OCI-LY7 (cell line): ENCODE results near the gene PTPRT.

ENCODE experiments used
- EZH2phosphoT487 ChIP-seq: fragments of 200-600 bp; sonication (generic); IDR thresholded peaks from 2 replicates; pipeline ENCODE4 v1.6.1; 2018; ENCODE audit warnings: low read depth, borderline replicate concordance, mild to moderate bottlenecking, mixed run types, antibody characterized with exemption, low read length, moderate library complexity, mixed read lengths
- TF ChIP-seq, protein P1 (sequence below): fragments of 200-600 bp; sonication (generic); conservative IDR thresholded peaks from 2 replicates; pipeline ENCODE4 v1.5.1; 2014; ENCODE audit warnings: mild to moderate bottlenecking, antibody characterized with exemption, low read length, moderate library complexity, mixed read lengths

- TF ChIP-seq, protein P1, sequence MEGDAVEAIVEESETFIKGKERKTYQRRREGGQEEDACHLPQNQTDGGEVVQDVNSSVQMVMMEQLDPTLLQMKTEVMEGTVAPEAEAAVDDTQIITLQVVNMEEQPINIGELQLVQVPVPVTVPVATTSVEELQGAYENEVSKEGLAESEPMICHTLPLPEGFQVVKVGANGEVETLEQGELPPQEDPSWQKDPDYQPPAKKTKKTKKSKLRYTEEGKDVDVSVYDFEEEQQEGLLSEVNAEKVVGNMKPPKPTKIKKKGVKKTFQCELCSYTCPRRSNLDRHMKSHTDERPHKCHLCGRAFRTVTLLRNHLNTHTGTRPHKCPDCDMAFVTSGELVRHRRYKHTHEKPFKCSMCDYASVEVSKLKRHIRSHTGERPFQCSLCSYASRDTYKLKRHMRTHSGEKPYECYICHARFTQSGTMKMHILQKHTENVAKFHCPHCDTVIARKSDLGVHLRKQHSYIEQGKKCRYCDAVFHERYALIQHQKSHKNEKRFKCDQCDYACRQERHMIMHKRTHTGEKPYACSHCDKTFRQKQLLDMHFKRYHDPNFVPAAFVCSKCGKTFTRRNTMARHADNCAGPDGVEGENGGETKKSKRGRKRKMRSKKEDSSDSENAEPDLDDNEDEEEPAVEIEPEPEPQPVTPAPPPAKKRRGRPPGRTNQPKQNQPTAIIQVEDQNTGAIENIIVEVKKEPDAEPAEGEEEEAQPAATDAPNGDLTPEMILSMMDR, result no peak
- TF ChIP-seq EZH2phosphoT487, result no peak
Measured at GRCh38 chr20:42646250-42646649, 543.5 kb downstream of the PTPRT start.
